ENCODE measurements around the gene ADORA1.

The ADORA1 gene

DNA sequence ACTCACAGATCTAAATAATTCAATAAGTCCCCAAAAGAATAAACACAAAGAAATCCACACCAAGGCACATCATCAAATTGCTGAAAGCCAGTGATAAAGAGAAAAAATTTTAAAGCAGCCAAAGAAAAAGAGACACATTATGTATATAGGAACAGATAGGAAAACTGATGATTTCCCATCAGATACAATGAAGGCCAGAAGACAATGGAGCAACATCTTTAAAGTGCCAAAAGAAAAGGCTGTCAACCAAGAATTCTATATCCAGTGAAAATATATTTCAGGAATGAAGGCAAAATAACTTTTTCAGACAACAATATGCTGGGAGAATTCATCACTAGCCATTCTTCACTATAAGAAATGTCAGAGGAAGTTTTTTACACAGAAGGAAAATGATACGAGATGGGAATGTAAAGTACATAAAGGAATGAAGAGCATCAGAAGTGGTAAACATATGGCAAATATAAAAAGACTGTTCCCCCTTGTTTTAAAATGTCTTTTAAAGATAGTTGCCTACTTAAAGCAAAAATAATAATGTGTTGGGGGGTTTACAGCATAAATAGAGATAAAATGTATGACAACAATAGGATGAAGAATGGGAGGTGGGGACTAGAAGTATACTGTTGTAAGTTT is 32.4 kb upstream of the ADORA1 start:
- no peak for DNase-seq

DNA sequence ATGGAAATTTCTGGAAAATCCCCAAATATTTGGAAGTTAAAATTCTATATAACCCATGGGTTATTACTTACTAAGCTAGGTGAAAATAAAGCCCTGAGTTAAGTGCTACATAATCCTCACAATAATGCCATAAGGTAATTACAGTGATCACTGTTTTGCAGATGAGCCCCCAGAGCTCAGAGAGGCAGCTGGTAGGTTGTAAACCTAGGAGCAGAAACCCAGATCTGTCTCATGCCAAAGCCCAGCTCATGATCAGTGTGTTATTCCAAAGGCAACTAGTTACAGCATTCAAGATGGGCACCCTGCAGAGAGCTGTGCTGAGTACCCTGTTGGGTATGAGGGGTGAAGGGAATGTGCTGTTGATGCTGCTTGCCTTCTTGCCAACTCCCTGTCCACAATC is 31.0 kb upstream of the ADORA1 start:
- no peak for DNase-seq

DNA sequence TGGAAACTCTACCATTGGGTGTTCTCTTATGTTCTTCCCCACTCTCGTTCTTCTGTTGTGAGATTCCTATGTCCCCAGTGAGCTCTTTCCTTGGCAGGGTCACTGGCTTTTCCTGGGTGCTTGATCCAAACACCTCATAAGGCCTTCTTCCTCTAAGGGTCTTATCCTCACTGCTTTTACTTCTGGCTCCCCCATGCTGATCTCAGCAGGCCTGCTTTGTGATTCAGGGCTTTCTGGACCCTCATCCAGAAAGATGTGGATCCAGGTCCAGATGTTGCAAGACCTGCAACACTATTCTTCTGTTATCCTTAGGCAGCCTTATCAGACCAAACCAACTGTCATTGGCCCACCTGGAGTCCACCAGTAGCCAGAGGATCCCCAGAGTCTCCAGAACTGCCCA is 30.5 kb upstream of the ADORA1 start:
- DNase-seq: no peak

DNA sequence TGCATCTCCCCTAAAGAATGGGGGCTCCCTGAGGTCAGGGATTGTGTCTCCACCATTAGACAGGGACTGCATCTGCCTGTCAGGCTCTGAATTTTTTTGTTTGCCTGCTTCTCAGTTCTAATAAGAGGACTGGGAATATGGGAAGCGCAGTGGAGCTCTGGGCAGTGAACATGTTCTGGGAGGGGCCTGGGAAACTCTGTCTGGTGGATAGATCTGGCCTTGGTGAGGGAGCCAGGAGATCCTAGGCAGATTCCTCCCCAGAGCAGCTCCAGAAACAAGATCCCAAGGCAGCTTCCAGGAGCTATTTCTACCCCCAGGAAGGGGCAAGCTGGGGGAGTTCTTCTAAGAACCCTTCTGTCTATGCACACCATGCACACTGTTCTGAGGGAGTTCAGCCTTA is 29.1 kb upstream of the ADORA1 start:
- DNase-seq: no peak

DNA sequence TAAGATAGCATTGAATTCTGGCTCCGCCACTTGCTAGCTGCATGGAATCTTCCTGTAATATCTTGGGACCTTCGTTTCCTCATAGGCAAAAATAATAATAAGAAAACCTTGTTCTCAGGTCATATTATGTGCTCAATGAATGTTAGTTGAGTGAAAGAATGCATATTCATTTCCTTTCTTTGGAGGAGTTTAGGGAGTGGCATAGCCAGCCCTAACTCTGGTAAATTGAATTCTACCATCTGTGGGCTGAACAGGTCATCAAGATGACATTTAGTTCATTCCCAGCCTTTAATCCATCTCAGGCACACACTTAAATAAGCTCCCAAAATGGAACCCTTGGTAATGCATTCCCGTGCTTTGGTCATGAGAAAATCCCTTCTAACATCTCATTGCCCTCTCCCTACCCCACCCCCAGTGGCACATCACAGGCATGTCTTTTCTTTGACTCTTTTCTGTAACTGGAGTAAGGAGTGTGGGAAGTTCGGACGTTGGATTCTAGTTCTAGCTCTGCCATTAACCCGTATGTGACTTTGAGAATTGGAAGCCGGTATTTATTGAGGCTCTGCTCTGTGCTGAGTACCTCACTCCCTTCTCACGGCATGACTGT is 28.5 kb upstream of the ADORA1 start:
- DNase-seq: no peak

DNA sequence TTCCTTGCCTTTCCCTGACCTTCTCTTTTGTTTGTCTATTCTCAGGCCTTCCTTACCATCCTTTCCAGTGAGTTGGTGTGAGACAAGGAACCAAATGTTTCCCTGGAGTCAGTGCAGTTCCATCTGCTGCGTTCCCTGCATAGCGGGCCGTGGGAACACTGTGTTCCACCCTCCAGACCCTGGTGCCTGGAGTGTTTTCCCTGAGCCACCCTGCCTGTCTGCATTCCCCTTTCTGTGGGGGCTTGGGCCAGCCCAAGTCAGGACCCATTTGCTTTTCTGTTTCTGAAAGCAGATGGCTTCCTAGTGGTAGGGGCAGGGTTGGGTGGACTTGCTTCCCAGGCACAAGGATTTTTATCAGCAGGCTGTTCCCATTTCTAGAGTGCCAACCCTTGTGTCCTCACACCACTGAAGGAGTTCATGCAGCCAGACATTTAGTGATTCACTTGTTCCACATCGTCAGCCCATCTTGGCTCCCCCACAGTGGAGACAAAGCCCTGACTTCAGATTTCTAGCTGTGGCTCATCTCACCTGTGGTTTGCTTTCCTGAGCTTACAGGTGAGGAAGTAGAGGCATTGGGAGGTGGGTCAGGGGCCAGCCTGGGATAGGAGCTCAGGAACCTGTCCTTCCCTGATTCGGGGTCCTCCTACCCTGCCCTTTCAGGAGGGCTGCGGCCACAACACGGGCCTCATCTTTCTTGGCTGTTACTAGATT is 27.6 kb upstream of the ADORA1 start:
- DNase-seq: no peak

DNA sequence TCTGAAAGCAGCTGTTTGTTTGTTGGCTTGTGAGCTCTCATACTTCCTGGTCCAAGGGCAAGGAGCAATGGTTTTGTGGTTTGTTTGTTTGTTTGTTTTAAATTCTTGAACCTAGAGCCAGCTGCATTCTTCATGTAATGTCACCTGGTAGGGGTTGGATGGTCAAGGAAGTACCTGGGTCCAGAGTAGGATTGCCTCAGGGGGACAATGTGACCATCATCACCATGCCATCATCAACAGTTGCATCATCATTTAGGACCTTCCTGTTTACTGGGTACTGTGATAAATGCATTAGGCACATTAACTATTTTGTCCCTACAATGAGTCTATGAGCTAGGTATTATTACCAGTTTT is 27.0 kb upstream of the ADORA1 start:
- DNase-seq: no peak

DNA sequence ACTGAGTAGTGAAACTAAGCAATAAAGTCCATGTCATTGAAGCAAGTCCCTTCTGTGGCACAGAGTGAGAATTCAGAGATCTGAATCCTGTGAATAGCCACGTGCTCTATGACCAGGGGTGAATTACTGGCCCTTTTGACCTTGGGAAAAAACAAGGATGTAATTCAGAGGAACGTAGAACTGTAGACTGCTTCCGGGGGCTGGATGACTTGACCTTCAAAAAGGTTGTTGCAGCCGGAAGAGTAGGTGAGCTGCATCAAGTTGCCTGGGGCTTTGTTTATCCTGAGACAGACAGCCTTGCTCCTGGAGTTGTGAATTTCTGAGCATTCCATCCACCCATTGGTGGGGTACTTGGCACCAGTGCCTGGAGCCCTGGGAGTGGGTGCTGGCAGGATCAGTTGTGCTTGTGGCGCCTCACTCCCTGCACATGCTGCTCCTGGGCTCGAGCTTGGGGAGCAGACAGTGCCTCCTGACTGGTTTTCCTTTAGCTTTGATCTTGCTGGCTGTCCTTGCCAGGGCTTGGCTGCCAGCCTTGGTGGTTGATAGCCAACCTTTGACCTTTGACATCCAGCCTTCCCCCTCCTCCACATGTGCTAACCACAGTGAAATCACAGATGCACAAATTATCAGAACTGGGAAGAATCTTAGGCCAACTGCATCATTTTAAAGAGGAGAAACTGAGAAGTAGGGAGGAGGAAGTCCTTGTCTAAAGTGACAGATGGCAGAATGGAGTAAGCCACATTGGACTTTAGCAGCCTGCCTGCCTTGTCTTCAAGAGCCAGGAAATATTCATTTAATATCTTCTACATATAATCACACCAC is 25.5 kb upstream of the ADORA1 start:
- no peak for DNase-seq

DNA sequence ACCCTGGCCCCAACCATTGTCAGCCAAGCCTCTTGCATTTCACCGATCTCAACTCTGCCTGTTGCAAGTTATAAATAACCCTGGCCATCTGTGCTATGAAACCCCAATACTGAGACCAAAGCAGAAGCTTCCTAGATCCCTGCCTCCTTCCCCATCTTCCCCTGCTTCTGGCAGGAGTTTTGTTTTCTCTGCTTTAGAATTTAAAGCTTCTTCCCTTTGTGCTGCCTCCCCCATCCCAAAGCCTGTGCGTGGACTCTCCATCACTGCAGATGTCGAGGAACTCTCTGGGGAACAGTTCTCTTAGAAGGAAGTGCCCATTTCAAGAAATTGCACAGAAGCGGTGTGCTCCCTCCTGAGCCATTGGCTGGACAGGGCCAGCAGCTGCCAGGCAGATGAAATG is 24.3 kb upstream of the ADORA1 start:
- DNase-seq: no peak

DNA sequence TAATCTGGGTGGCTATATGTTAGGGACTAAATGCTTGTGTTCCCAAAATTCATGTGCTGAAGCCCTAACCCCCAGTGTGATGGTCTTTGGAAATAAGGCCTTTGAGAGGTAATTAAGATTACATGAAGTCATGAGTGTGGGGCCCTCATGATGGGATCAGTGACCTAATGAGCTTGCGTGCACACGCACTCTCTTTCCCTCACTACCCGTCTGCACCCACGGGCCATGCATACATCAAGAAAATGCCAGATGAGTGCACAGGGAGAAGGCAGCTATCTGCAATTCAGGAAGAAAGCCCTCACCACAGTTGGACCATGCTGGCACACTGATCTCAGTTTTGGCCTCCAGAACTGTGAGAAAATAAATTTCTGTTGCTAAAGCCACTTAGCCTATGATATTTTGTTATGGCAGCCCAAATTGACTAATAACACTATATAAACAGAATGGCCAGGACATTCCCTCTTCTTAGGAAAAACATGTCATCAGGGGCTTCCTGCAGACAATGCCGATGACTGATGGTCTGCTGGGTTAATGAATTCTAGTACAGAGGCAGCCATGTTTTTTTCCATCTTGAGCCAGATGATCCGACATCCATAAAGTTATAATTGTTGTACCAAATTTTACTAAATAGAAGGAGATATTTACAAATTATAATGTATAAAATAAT is 23.6 kb upstream of the ADORA1 start:
- DNase-seq: no peak

DNA sequence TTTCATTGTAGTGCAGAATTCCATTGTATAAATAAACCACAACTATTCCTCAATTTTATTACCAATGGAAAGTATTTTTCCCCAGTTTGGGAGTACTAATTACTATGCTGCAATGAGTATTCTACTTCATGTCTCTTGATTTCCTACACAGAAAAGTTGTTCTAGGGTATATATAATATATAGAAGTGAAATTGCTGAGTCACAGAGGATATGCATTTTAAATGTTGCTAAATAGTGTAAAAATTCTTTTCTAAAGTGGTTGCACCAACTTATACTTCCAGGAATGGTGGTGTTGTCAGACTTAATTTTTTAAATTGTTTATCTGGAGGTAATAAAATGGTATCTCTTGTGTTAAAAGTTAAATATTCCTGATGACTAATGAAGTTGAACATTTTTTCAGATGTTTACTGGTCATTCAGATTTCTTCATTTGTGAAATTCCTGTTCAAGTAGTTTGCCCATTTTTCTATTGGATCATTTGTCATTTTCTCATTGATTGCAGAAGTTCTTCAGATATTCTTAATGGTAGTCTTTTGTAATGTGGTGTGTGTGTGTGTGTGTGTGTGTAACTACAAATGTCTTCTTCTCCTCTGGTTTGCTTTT is 22.6 kb upstream of the ADORA1 start:
- no peak for DNase-seq

DNA sequence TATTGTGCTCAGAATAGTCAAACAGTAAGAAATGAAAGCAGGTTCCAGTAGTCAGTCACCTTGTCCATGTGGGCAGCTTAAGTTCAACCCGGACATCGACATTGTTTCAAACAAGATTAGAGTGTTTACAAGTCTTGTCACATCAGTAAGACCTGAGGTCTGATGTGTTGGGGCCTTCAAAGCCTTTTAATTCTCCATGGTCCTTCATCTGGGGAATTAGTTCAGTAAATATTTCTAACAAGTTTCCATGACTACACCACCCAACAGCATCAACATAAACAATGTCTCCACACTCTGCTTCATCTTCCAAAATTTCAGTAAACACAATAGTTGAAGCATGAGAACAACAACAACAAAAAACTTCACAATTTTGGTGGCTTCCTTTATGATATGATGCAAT is 15.1 kb upstream of the ADORA1 start:
- DNase-seq: no peak

DNA sequence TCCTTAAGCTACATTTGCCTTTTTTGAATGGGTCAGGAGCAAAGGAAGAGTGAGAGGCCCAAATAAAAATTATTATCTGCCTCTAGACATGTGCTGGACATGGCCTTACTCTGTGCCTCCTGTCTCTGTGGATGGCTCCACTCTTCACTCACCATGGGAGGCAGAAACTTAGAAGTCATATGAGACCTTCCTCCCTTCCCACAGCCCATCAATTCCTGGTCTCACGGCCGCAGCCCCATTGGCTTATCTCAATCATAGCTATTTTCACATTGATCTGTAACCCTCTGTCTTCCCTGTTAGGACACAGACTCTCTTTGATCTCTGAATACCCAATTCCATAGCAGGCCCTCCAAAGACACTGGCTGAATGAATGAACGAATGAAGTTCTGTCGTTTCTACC is 14.2 kb upstream of the ADORA1 start:
- no peak for DNase-seq

DNA sequence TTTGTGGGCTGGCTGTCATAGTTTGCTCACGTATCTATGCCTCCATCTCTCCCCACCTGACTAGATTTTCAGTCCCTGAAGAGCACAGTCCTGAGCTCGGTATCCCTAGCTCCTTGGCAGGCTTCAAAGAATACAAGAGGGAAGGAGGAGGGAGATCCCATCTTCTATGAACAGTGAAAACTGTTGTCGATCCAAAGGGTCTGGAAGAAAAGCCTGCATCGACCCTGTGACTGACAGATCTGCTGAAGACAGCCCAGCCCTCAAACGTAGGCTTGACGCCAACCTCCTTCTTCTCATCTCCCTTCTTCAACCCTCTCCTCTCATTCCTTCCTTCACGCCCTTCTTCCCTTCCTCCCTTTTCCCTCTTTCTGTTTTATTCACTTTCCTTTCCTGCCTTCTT is 13.3 kb upstream of the ADORA1 start:
- no peak for DNase-seq

DNA sequence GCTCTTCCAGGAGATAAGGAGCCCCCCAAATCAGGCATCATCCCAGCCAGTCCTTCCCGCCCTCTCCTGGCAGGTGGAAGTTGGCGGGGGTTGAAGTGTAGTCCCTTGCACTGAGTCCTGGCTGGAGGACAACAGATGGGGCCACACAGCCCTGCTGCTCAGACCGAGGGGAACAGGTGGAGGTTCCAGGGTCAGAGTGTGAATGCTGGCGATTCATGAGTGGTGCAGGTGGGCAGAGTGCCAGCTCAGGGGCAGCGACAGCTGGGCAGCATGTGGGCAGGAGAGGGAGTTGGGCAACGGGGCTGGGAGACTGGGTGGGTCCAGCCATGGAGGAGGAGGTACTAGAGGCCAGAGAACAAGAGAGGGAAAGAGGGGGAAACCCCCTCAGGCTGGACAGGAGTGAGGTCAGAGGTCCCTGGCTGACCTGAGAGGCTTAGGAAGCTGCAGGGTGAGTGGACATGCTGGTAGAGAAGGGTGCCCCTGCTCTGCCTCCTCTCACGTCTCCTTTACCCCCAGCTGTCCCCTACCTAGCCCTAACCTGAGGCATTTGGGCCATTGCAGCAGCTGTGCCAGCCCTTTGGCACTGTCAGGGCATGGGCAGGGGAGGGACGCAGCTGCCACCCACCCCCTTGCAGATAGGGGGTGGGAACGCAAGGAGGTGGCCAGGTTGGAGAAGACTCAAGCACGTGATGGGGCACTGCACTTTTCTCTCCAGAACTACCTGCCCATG is 11.3 kb upstream of the ADORA1 start:
- DNase-seq: no peak

DNA sequence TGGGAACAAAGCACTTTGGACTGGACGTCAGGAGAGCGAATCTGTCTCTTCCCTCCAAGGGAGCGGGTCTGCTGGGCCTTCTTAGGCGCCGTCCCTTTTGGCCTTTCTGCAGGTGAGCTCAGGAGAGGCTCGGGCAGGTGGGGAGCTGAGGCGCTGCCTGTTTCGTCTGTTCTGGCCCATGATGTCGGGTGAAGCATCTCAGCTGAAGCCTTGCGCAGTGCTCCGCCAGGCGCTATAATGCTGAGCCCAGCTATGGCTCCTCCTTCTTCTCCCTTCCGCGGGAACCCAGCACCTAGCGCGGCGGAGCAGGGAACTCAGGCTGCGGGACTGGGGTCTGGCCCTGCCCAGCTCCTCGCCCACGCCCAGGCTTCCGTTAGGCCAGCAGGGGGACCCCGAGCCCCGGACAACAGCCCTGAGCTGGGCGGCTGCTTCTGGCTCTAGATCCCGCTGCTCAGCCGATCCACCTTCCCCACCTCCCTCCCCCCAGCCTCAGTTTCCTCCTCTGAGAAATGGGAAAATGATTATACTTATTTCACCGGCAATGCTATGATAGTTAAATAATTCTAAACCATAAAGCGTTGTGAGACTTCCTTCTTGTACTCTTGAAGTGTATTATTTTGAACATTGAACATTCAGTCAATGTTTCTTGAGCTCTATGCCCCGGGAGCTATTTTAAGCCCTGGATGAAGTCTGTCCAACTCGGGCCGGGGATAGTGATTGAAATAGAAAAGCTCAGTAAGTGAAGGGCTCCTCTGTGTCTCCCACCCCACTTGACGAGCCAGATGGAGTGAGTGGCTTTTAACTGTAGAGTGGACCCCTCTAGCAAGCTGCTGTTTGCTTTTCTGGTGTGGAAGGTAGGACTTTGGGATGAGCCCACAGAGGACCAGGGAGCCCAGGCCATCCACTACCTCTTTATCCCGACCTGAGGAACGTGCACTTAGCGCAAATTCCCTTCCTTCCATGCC is 9.6 kb upstream of the ADORA1 start:
- DNase-seq: peak; percentile 15

DNA sequence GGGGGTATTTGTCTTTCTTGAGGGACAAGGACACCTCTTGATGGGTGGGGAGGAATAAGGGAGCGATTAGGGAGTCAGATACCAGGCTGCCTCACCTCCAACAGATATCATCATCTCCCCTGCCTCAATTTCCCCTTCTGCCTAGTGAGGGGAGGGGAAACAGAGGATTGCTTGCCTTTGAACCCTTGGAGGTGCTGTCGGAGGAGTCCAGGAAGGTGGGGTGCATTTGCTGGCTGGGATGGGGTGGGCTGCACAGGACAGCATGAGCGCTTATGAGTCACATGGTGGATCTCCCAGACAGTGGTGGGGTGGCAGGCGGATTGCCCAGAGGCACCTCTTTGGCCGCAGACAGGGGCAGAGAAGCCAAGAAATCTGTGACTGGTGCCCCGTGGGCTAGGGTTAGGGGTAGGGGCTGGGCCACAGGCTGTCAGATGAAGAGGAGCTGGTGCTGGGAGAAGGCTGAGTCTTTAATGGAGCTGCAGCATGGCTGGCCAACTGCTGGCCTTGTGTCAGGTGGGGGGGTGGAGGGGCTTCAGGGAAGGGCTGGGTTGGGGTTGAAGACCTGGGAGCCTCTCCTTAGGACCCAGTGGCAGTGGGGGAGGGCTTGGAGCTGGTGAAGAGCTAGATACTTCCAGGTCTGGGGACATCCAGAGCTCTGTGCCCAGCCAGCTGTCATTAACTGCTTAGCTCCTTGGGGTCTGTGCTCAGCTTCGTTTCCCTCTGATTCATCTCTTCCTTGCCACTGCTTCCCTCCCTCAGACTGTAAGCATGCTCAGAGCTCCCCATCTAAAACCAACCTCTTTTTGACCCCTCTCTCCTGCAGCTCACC is 7.0 kb upstream of the ADORA1 start:
- DNase-seq: no peak

DNA sequence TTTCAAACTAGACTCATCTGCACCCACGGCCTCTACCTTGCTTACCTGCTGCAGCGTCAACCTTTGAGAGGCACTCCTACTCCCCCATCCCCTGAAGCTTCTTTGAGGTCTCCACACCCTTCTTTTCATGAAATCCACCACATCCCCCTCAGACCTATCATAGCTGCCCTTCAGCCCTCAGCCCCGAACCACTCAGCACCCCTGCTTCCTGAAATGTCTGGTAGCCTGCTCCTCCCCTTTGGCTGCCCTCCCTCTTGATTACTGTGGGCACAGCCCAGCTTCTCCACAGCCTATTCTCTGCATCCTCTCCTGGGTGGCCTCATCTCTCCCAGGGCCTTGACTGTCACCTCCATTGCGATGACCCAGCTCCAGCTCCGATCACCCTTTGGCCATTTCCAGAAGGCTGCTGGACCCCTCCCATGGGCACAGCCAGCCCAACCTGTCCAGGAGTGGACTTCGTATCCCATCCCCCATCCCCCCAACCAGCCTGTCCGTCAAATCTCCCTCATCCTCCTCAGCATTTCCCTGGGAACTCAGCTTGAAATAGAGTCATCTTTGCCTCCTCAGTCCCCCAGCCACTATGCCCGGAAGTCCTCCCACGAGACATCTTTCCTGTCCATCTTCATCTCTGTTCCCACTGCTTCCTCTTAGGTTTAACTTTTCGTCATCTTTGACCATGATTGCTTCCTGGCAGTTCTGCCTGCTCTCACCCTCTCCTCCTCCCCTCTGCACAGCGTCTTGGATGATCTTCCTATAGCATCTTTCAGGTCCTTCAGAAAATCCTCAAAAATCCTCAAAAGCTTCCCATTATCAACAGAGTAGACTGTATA is 6.1 kb upstream of the ADORA1 start:
- DNase-seq: no peak

DNA sequence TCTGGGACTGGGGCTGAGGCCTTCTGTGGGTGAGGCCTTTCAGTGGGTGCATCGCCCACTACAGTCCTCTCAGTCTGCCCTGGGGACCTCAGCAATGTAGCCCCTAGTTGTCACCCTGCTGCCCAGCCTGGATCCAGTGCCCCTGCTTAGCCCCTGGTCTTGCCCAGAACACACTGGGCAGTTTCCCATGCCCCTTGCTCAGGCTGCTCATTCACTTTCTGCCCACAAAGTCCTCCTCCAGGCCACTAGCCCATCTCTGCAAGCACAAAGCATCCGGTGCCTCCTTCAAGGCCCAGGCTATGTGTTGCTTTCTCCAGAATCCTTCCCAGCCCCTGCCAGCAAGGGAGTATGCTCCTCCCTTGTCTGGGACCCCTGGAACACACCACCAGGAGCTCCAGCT is 5.4 kb upstream of the ADORA1 start:
- no peak for DNase-seq
